ENCODE results near the gene RS1. TPM values are rescaled to one million over a fixed set of nuclear protein-coding genes. Genes with fewer than 3 reads are reported as not detected.

The RS1 gene
- total and polyA plus RNA-seq, 9 of the 15 experiments (the other 6 are each of a cell fraction or from before 2014, with no cell fraction given) = not detected

DNA sequence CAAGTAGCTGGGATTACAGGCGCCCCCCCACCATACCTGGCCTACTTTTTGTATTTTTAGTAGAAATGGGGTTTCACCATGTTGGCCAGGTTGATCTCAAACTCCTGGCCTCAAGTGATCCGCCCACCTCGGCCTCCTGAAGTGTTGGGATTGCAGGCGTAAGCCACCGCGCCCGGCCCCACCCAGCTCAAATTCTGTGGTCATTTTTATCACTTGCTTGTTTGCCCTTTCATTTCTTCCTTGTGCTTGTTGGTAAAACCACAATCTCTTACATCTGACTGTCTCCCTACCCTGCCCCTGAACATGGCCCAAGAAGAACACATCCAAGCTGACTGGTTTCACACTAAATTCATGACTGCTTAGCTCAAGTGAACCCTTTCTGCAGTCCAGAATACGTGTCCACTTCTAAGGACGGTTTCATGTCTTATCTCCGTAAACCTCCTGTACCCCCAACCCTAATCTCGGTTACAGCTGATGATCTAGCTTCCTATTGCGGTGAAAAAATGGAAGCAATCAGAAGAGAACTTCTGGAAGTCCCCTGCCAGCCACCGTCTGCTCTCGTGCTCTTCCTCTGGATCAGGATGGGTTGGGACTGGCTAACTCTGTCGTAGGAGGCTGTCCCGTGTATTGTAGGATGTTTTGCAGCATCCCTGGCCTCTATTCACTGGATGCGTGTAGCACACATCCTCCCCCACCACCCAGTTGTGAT lies 5.4 kb upstream of the RS1 start (continued):
- TF ChIP-seq, protein P1, sequence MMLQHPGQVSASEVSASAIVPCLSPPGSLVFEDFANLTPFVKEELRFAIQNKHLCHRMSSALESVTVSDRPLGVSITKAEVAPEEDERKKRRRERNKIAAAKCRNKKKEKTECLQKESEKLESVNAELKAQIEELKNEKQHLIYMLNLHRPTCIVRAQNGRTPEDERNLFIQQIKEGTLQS (IDR thresholded peaks at IDR 0.05) = no peak
- TF ChIP-seq, protein P1 (CRISPR knock-in tag; conservative IDR thresholded peaks at IDR 0.05) = no peak
- TF ChIP-seq, protein P2, sequence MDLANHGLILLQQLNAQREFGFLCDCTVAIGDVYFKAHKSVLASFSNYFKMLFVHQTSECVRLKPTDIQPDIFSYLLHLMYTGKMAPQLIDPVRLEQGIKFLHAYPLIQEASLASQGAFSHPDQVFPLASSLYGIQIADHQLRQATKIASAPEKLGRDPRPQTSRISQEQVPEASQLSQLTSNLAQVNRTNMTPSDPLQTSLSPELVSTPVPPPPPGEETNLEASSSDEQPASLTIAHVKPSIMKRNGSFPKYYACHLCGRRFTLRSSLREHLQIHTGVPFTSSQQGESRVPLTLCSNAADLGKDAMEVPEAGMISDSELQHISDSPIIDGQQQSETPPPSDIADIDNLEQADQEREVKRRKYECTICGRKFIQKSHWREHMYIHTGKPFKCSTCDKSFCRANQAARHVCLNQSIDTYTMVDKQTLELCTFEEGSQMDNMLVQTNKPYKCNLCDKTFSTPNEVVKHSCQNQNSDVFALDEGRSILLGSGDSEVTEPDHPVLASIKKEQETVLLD (IDR thresholded peaks at IDR 0.05) = no peak
- TF ChIP-seq MTA3 (IDR thresholded peaks at IDR 0.05; ENCODE audit: borderline replicate concordance) = no peak
- no peak for TF ChIP-seq NCOA2 (IDR thresholded peaks at IDR 0.05; ENCODE audit: partially characterized antibody in 2 of 2)
- TF ChIP-seq CREM (IDR thresholded peaks at IDR 0.05; ENCODE audit: low read depth) = no peak
- peak; percentile 75 for TF ChIP-seq PML (IDR thresholded peaks at IDR 0.05; ENCODE audit: low read length)
- TF ChIP-seq HDAC3 (IDR thresholded peaks at IDR 0.05; ENCODE audit: borderline replicate concordance, partially characterized antibody) = no peak
- TF ChIP-seq KHSRP (IDR thresholded peaks at IDR 0.05) = no peak
- TF ChIP-seq SP1 (CRISPR knock-in tag; IDR thresholded peaks at IDR 0.05) = no peak
- peak; percentile 92 for TF ChIP-seq TEAD4 (IDR thresholded peaks at IDR 0.05; ENCODE audit: low read length)
- TF ChIP-seq TEAD4 (CRISPR knock-in tag; IDR thresholded peaks at IDR 0.05; ENCODE audit: borderline replicate concordance) = no peak
- TF ChIP-seq STAT5A (IDR thresholded peaks at IDR 0.05; ENCODE audit: borderline replicate concordance, low read length) = peak; percentile 51; the same call in 1 of the 2 replicates
- TF ChIP-seq ZSCAN32 (CRISPR knock-in tag; IDR thresholded peaks at IDR 0.05) = no peak
- TF ChIP-seq ZNF324 (CRISPR knock-in tag; IDR thresholded peaks at IDR 0.05) = no peak
- TF ChIP-seq ZNF644 (tag; IDR thresholded peaks at IDR 0.05; ENCODE audit: low read depth) = no peak
- no peak for TF ChIP-seq SAFB (IDR thresholded peaks at IDR 0.05; ENCODE audit: borderline replicate concordance, low read depth, low read length)
- TF ChIP-seq RBM25 (IDR thresholded peaks at IDR 0.05; ENCODE audit: low read depth, low read length, severe bottlenecking) = no peak
- TF ChIP-seq, protein P3, sequence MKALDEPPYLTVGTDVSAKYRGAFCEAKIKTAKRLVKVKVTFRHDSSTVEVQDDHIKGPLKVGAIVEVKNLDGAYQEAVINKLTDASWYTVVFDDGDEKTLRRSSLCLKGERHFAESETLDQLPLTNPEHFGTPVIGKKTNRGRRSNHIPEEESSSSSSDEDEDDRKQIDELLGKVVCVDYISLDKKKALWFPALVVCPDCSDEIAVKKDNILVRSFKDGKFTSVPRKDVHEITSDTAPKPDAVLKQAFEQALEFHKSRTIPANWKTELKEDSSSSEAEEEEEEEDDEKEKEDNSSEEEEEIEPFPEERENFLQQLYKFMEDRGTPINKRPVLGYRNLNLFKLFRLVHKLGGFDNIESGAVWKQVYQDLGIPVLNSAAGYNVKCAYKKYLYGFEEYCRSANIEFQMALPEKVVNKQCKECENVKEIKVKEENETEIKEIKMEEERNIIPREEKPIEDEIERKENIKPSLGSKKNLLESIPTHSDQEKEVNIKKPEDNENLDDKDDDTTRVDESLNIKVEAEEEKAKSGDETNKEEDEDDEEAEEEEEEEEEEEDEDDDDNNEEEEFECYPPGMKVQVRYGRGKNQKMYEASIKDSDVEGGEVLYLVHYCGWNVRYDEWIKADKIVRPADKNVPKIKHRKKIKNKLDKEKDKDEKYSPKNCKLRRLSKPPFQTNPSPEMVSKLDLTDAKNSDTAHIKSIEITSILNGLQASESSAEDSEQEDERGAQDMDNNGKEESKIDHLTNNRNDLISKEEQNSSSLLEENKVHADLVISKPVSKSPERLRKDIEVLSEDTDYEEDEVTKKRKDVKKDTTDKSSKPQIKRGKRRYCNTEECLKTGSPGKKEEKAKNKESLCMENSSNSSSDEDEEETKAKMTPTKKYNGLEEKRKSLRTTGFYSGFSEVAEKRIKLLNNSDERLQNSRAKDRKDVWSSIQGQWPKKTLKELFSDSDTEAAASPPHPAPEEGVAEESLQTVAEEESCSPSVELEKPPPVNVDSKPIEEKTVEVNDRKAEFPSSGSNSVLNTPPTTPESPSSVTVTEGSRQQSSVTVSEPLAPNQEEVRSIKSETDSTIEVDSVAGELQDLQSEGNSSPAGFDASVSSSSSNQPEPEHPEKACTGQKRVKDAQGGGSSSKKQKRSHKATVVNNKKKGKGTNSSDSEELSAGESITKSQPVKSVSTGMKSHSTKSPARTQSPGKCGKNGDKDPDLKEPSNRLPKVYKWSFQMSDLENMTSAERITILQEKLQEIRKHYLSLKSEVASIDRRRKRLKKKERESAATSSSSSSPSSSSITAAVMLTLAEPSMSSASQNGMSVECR (CRISPR knock-in tag; IDR thresholded peaks at IDR 0.05) = no peak
- TF ChIP-seq CAMTA2 (CRISPR knock-in tag; conservative IDR thresholded peaks at IDR 0.05) = no peak
- TF ChIP-seq ERF (CRISPR knock-in tag; IDR thresholded peaks at IDR 0.05) = no peak
- TF ChIP-seq ELF2 (CRISPR knock-in tag; IDR thresholded peaks at IDR 0.05) = no peak
- TF ChIP-seq ZNF561 (CRISPR knock-in tag; conservative IDR thresholded peaks at IDR 0.05) = no peak
- no peak for TF ChIP-seq CREB1 (IDR thresholded peaks at IDR 0.05)
- no peak for TF ChIP-seq CREB1 (CRISPR knock-in tag; IDR thresholded peaks at IDR 0.05)

Data from K562 (cell line).